HCT116 (cell line): ENCODE data around the gene MAPRE3. TPM values are rescaled to one million over a fixed set of nuclear protein-coding genes. Genes with fewer than 3 reads are reported as not detected.

ENCODE experiments used
- ATAC-seq: fragments of 200-7000 bp; cut with Tn5 transposase; 2 replicates; pipeline ENCODE4 v1.9.1; 2020; ENCODE audit warnings: mild to moderate bottlenecking, moderate library complexity
- BruUV-seq: library from RNA; stranded (reverse); fragments of 400-500 nt; replicated peaks from 2 replicates; lab custom pipeline; 2021; lab: Mats Ljungman, UMichigan
- CTCF ChIA-PET: fragments of 300-600 bp; sonication (Branson Sonifier 250); formaldehyde crosslinking; loops from one replicate; lab custom pipeline; 2021; ENCODE audit warnings: antibody characterized with exemption; lab: Charles Lee
- POLR2A ChIA-PET: fragments of 300-600, 350-600 bp; sonication (Branson Sonifier 250); formaldehyde crosslinking; loops from one replicate; lab custom pipeline; 2021; ENCODE audit warnings: antibody characterized with exemption; lab: Charles Lee
- RAD21 ChIA-PET, 2 experiments: fragments of 300-600 bp; sonication (Branson Sonifier 250); formaldehyde crosslinking; loops; one replicate each; lab custom pipeline; 2023; ENCODE audit warnings: low total read pairs in 2 of 2; ENCODE audit not compliant: uncharacterized antibody in 2 of 2, unreplicated experiment in 2 of 2, low non-redundant PET in 1 of 2; lab: Charles Lee
- DNase-seq: peaks from one replicate; pipeline ENCODE4 v3.0.0-alpha.2; 2010; ENCODE audit warnings: low read depth, low spot score
- H2AFZ ChIP-seq: fragments of 200-600 bp; shearing (Covaris generic), sonication (generic); 2 replicates; pipeline ENCODE4 v1.6.1; 2017; ENCODE audit warnings: low read depth, mixed run types, mixed read lengths, antibody characterized with exemption, low read length; ENCODE audit not compliant: poor library complexity, severe bottlenecking
- H3K27ac ChIP-seq: 2 replicates; pipeline ENCODE4 v1.5.1; 2012; ENCODE audit warnings: low read depth, low read length
- H3K27me3 ChIP-seq: fragments of 200-600 bp; sonication (generic); 2 replicates; pipeline ENCODE4 v1.6.1; 2016; ENCODE audit warnings: mixed run types, low read length, mixed read lengths; ENCODE audit not compliant: insufficient read depth
- H3K36me3 ChIP-seq, 2 experiments: fragments of 200-500 bp in 1 of 2; fragments of 200-600 bp in 1 of 2; sonication (Bioruptor generic) in 1 of 2; sonication (generic) in 1 of 2; 2 replicates each; pipeline versions ENCODE4 v1.5.1 to v1.6.1; 2014 to 2016; ENCODE audit warnings: low read length in 2 of 2, inconsistent platforms in 1 of 2, mixed read lengths in 1 of 2, mixed run types in 1 of 2; ENCODE audit not compliant: insufficient read depth in 2 of 2, control insufficient read depth in 1 of 2
- H3K4me1 ChIP-seq, 2 experiments: fragments of 200-600 bp in 1 of 2; sonication (generic) in 1 of 2; 2 replicates each; pipeline versions ENCODE4 v1.5.1 to v1.6.1; 2012 to 2017; ENCODE audit warnings: low read length in 2 of 2, inconsistent platforms in 1 of 2, mild to moderate bottlenecking in 1 of 2, mixed read lengths in 1 of 2, mixed run types in 1 of 2, moderate library complexity in 1 of 2; ENCODE audit not compliant: insufficient read depth in 2 of 2, control insufficient read depth in 1 of 2
- H3K4me2 ChIP-seq: fragments of 200-600 bp; sonication (generic); 2 replicates; pipeline ENCODE4 v1.6.1; 2017; ENCODE audit warnings: mixed run types, low read length, mixed read lengths
- H3K4me3 ChIP-seq, 2 experiments: fragments of 200-600 bp in 1 of 2; sonication (generic) in 1 of 2; replicated peaks in 1 of 2; 2 replicates each; pipeline ENCODE4 v1.5.1; 2011 to 2016; ENCODE audit warnings: low read length in 2 of 2, control low read depth in 1 of 2, low read depth in 1 of 2, mild to moderate bottlenecking in 1 of 2, mixed read lengths in 1 of 2, mixed run types in 1 of 2
- H3K79me2 ChIP-seq: fragments of 200-600 bp; sonication (generic); 2 replicates; pipeline ENCODE4 v1.6.1; 2017; ENCODE audit warnings: mild to moderate bottlenecking, mixed run types, low read length, moderate library complexity, mixed read lengths; ENCODE audit not compliant: insufficient read depth
- H3K9ac ChIP-seq: fragments of 200-600 bp; sonication (generic); 2 replicates; pipeline ENCODE4 v1.6.1; 2016; ENCODE audit warnings: low read length, mixed read lengths
- H3K9me2 ChIP-seq: fragments of 200-600 bp; sonication (generic), shearing (Covaris generic); 2 replicates; pipeline ENCODE4 v1.6.1; 2017; ENCODE audit warnings: mixed run types, mild to moderate bottlenecking, moderate library complexity; ENCODE audit not compliant: insufficient read depth
- H3K9me3 ChIP-seq, 2 experiments: fragments of 200-500 bp in 1 of 2; fragments of 200-600 bp in 1 of 2; sonication (Bioruptor generic) in 1 of 2; sonication (generic) in 1 of 2; 2 replicates each; pipeline ENCODE4 v1.6.1; 2014 to 2017; ENCODE audit warnings: low read length in 2 of 2, mixed read lengths in 2 of 2, inconsistent platforms in 1 of 2, low read depth in 1 of 2, mild to moderate bottlenecking in 1 of 2, mixed run types in 1 of 2, moderate library complexity in 1 of 2; ENCODE audit not compliant: control insufficient read depth in 1 of 2, insufficient read depth in 1 of 2
- H4K20me1 ChIP-seq: fragments of 200-600 bp; sonication (generic), shearing (Covaris generic); 2 replicates; pipeline ENCODE4 v1.6.1; 2017; ENCODE audit warnings: mixed run types, mild to moderate bottlenecking, moderate library complexity; ENCODE audit not compliant: insufficient read depth
- ATF3 ChIP-seq: IDR thresholded peaks from 2 replicates; pipeline ENCODE4 v1.6.1; 2012
- CBX3 ChIP-seq: IDR thresholded peaks from 2 replicates; pipeline ENCODE4 v1.6.1; 2012; ENCODE audit warnings: low read depth
- CEBPB ChIP-seq: IDR thresholded peaks from 2 replicates; pipeline ENCODE4 v1.6.1; 2012; ENCODE audit warnings: low read depth
- FOSL1 ChIP-seq: IDR thresholded peaks from 2 replicates; pipeline ENCODE4 v1.6.1; 2012; ENCODE audit warnings: low read depth
- JUND ChIP-seq: IDR thresholded peaks from 2 replicates; pipeline ENCODE4 v1.6.1; 2012
- MAX ChIP-seq: IDR thresholded peaks from 2 replicates; pipeline ENCODE4 v1.6.1; 2012
- POLR2AphosphoS5 ChIP-seq: IDR thresholded peaks from 2 replicates; pipeline ENCODE4 v1.6.1; 2011; ENCODE audit warnings: mild to moderate bottlenecking, low read depth, low read length, moderate library complexity
- SIN3A ChIP-seq: IDR thresholded peaks from 2 replicates; pipeline ENCODE4 v1.6.1; 2012; ENCODE audit warnings: low read depth
- SP1 ChIP-seq: IDR thresholded peaks from 2 replicates; pipeline ENCODE4 v1.6.1; 2012; ENCODE audit warnings: low read depth
- TCF7L2 ChIP-seq: IDR thresholded peaks from 2 replicates; pipeline ENCODE4 v1.7.0; 2011; ENCODE audit warnings: borderline replicate concordance, inconsistent platforms; ENCODE audit not compliant: insufficient read depth, insufficient read length; ENCODE audit errors: extremely low read depth
- YY1 ChIP-seq: IDR thresholded peaks from 2 replicates; pipeline ENCODE4 v1.6.1; 2011; ENCODE audit warnings: low read length, low read depth, moderate library complexity, mild to moderate bottlenecking; ENCODE audit not compliant: insufficient replicate concordance; ENCODE audit errors: extremely low read depth
- ZBTB33 ChIP-seq: IDR thresholded peaks from 2 replicates; pipeline ENCODE4 v1.6.1; 2011; ENCODE audit warnings: mild to moderate bottlenecking, low read length, moderate library complexity; ENCODE audit not compliant: insufficient replicate concordance; ENCODE audit errors: extremely low read depth
- ZFX ChIP-seq: fragments of 450-650 bp; IDR thresholded peaks from 2 replicates; pipeline ENCODE4 v1.6.1; 2017
- ZNF274 ChIP-seq: fragments of 200-500 bp; sonication (Bioruptor generic); IDR thresholded peaks from 2 replicates; pipeline ENCODE4 v1.6.1; 2014; ENCODE audit warnings: mild to moderate bottlenecking, low read depth, low read length, inconsistent platforms
- intact Hi-C: fragments of 100-400 bp; cut with micrococcal nuclease; formaldehyde crosslinking; loops from 2 replicates; pipeline ENCODE4 v1.10.0; 2022
- total RNA-seq: library from RNA; stranded (reverse); gene quantifications from one replicate; pipeline ENCODE4 v1.2.1, GENCODE V29; 2021; ENCODE audit not compliant: unreplicated experiment
- TF ChIP-seq, protein P1 (sequence below), 3 experiments: fragments of 200-600 bp in 1 of 3; sonication (generic) in 1 of 3; IDR thresholded peaks in 2 of 3; conservative IDR thresholded peaks in 1 of 3; 2 replicates each; pipeline ENCODE4 v1.5.1; 2012 to 2017; ENCODE audit warnings: low read depth in 2 of 3, low read length in 2 of 3, antibody characterized with exemption in 1 of 3, borderline replicate concordance in 1 of 3, control low read depth in 1 of 3, mild to moderate bottlenecking in 1 of 3, mixed read lengths in 1 of 3, mixed run types in 1 of 3, moderate library complexity in 1 of 3; ENCODE audit not compliant: insufficient read depth in 1 of 3

MAPRE3 gene
- total RNA-seq, 1 experiment from 2014 or later: 12.1 TPM

- no peak for TF ChIP-seq JUND
- no peak for TF ChIP-seq FOSL1
- TF ChIP-seq YY1: no peak
- TF ChIP-seq, protein P1, sequence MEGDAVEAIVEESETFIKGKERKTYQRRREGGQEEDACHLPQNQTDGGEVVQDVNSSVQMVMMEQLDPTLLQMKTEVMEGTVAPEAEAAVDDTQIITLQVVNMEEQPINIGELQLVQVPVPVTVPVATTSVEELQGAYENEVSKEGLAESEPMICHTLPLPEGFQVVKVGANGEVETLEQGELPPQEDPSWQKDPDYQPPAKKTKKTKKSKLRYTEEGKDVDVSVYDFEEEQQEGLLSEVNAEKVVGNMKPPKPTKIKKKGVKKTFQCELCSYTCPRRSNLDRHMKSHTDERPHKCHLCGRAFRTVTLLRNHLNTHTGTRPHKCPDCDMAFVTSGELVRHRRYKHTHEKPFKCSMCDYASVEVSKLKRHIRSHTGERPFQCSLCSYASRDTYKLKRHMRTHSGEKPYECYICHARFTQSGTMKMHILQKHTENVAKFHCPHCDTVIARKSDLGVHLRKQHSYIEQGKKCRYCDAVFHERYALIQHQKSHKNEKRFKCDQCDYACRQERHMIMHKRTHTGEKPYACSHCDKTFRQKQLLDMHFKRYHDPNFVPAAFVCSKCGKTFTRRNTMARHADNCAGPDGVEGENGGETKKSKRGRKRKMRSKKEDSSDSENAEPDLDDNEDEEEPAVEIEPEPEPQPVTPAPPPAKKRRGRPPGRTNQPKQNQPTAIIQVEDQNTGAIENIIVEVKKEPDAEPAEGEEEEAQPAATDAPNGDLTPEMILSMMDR (IDR thresholded peaks at IDR 0.05 in 2 of 3, conservative IDR thresholded peaks at IDR 0.05 in 1 of 3; ENCODE audit: borderline replicate concordance in 1 of 3, insufficient read depth in 1 of 3, low read depth in 2 of 3, low read length in 2 of 3): no peak
- TF ChIP-seq POLR2AphosphoS5: no peak
- no peak for TF ChIP-seq ZFX
- TF ChIP-seq CEBPB: no peak
- no peak for TF ChIP-seq ATF3
- no peak for TF ChIP-seq SIN3A
- TF ChIP-seq ZNF274: no peak
- no peak for TF ChIP-seq CBX3
- no peak for TF ChIP-seq TCF7L2
- TF ChIP-seq MAX: no peak
- TF ChIP-seq SP1: no peak
- no peak for TF ChIP-seq ZBTB33
- TF ChIP-seq, all 23 proteins: peak for 0
- CTCF ChIA-PET: interaction anchor here (1.7 kb wide), 1 partner anchor 28 kb away, joined by 4 read pairs; no protein-coding TSS in a partner anchor
- Histone ChIP-seq H3K79me2 (no peaks in the 10 kb centered on the region), H3K36me3 (no peaks in the 10 kb centered on the region), H3K9me2 (no peaks in the 10 kb centered on the region), H3K9ac (no peak overlapping the region), H3K9me3 (no peaks in the 10 kb centered on the region), H3K27me3 (no peaks in the 10 kb centered on the region), H3K4me1 (peaks cover 11 to 25% of the 10 kb centered on the region in 2 experiments), H3K27ac (no peak overlapping the region), H4K20me1 (no peaks in the 10 kb centered on the region), H3K4me3 (no peak overlapping the region), H3K4me2 (peak overlapping the region; percentile 43), H2AFZ (no peak overlapping the region)
- RAD21 ChIA-PET: no interaction called here
- DNase-seq (no peak), ATAC-seq (peak; percentile 77)
- POLR2A ChIA-PET: no interaction called here
- intact Hi-C loops: no loop called here
- BruUV-seq: no TSS peak
Measured at GRCh38 chr2:26989156-26989555, 18.7 kb downstream of the MAPRE3 start.
